ENCODE data around the gene GAS7.

GRCh38 chr17:10215286-10215685 is 16.9 kb upstream of the GAS7 start:
- TF ChIP-seq CTCF (IDR thresholded peaks at IDR 0.05; ENCODE audit: poor library complexity) (no peak), EZH2 (IDR thresholded peaks at IDR 0.05; ENCODE audit: borderline replicate concordance) (no peak), EZH2phosphoT487 (IDR thresholded peaks at IDR 0.05; ENCODE audit: low read depth, severe bottlenecking, unreplicated experiment) (no peak)
